Activated CD4-positive, alpha-beta T cell treated with anti-CD3 and anti-CD28 coated beads for 1 hour (primary cell): ENCODE measurements around the gene SYT13.
A peak's percentile ranks its signal among the peaks of the same experiment; 100 is the strongest.

Source experiments
- DNase-seq: peaks from one replicate; pipeline ENCODE4 v3.0.0-alpha.2; 2020

Gene SYT13

DNA sequence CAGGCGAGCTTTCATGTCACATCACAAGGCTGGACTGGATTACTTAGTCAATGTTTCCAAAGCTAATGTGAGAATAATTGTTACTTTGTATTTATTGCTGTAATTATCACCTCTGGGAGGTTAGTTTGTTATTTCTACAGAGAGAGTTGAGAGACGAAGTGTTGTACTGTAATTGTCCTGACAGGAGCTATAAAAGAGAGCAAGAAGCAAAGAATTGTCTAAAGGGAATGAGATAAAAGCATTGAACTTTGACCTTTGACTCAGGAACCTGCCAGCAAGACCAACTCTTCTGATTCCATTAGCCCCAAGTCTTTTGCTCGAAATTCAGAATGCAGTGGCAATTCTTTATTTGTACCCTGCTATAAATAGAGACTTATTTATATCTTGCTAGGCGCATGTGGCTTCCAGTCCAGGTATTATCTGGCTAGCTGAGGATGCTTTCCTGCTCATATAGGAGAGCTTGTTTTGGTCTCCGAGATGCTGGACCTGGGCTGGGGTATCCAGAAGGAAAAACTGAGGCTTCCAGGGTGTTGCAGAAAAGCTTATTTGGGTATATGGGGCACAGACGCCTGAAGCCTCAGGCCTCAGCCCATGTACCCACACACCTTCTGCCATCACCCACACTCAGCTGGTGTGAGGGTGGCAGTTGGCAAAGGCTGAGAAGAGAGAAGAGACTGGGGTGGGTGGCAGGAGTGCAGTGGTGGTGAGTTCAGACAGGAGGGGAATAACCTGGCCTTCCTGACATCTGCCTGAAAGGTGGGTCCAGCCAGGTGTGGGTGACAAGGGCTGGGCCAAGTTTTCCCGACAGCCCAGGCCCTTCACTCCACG, 40.7 kb downstream of the SYT13 start:
- DNase-seq, result no peak

GRCh38 chr11:45243967-45244366, 42.2 kb downstream of the SYT13 start:
- DNase-seq, result no peak

- DNase-seq, result no peak
Observed at GRCh38 chr11:45239733-45240132, 46.4 kb downstream of the SYT13 start.

DNA sequence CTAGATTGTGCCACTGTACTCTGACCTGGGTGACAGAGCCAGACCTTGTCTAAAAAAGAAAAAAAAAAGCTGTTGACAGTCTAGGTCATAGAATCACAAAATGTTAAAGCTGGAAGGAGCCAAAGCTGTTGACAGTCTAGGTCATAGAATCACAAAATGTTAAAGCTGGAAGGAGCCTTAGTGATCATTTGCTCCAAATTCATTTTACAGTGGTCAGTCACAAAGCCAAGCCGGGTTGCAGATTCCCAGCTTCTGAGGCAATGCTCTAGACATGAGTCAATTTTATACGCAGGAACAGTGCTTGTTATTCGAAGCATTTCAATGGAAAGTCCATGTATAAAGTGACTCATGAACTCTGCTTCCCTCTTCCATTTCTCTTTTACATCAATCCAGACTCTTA, 47.4 kb downstream of the SYT13 start:
- DNase-seq, result no peak

- DNase-seq, result no peak
Observed at GRCh38 chr11:45237711-45238315, 48.3 kb downstream of the SYT13 start.

- no peak for DNase-seq
Observed at GRCh38 chr11:45234306-45235006, 51.7 kb downstream of the SYT13 start.

DNA sequence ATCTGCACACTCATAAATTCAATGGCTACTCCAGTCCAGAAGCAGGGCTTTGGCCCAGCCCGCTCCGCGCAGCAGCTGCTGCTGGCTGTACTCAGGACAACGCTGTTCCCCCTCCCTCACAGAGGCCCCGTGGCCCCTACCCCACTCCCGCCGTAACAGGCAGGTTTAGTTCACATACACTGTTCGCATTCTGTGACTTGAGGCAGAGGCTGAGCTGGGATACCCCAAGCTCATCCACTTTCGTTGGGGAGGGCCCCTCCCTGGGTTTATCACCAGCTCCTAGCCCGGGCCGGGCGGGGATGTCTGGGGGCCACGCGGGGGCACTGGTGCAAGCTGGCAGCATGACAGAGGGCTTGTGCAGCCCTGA, 52.4 kb downstream of the SYT13 start:
- no peak for DNase-seq

DNA sequence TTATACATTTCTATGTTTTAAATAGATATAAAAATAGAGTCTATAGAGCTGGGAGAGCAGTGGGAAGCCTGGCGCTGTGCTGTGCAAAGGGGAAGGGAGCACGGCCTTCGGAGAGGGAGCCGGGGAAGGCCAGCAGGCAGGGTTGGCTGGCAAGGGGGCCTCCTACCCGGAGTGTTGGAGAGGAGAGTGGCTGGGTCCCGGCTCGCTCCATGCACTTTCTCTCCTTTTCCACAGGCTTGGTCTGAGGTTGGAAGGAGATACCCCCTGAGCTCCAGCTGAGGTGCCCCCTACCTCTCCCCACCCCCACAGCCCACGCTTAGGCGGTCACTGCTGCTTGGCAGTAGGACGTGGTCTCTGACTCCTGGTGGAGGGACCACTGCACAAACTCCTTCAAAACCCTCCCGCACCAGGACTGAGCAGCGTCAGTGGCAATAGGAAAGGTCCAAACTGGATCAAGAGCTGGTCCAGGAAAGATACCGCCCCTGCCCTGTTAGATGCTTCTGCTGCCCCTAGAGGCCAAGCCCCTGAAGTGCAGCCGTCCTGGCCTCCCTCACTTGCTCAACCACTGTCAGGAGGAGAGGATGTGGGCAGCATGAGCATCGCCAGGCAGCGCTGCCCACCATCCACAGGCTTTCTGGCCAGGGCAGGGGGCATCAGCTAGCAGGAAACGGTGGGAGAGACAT, 52.9 kb downstream of the SYT13 start:
- peak; percentile 24 for DNase-seq

GRCh38 chr11:45232341-45233080, 53.6 kb downstream of the SYT13 start:
- no peak for DNase-seq

DNA sequence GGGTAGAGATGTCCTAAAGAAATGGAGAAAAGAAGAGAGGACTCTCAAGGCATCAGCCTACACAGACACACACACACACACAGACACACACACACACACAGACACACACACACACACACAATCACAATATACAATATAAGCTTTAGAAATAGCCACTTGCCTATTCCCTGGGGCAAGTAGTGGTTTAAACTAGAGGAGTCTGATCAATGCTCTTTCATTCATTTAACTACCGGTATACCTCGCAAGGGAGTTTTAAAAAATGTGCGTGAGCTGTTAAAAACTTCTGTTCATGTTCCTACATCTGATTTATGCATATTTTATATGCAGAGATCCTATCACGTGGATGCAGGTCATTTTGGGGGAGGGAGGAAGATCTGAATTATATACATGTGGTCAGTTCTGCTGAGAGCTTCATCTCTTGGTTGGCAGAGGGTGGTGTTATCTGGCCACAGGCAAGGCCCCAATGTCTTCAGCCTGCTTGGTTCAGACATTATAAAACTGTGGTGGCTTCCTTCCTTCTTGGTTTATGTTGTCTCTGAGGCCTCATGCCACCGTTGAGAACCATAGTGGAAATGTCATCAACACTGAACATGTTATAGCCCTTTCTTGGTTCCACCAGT, 56.6 kb downstream of the SYT13 start:
- no peak for DNase-seq

DNA sequence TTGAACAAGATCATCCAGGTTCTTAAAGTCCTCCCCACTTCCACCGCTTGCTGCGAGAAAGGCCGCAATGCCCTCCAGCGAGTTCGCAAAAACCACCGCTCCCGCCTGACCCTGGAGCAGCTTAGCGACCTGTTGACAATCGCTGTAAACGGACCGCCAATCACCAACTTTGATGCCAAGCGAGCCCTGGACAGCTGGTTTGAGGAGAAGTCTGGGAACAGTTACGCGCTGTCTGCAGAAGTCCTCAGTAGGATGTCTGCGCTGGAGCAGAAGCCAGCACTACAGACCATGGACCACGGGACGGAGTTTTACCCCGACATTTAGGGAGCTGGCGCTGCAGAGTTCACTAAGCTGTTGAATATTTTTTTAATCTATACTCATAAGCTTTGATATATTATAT, 58.3 kb downstream of the SYT13 start:
- no peak for DNase-seq

DNA sequence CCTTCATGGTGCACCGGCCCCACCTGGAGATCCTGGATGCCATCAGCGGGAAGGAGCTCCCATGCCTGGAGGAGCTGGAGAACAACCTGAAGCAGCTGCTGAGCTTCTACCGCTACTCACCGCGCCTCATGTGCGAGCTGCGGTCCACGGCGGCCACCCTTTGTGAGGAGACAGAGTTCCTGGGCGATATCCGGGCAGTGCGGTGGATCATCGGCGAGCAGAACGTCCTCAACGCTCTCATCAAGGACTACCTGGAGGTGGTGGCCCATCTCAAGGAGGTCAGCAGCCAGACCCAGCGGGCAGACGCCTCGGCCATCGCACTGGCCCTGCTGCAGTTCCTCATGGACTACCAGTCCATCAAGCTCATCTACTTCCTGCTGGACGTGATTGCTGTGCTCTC, 59.2 kb downstream of the SYT13 start:
- DNase-seq, result no peak

DNA sequence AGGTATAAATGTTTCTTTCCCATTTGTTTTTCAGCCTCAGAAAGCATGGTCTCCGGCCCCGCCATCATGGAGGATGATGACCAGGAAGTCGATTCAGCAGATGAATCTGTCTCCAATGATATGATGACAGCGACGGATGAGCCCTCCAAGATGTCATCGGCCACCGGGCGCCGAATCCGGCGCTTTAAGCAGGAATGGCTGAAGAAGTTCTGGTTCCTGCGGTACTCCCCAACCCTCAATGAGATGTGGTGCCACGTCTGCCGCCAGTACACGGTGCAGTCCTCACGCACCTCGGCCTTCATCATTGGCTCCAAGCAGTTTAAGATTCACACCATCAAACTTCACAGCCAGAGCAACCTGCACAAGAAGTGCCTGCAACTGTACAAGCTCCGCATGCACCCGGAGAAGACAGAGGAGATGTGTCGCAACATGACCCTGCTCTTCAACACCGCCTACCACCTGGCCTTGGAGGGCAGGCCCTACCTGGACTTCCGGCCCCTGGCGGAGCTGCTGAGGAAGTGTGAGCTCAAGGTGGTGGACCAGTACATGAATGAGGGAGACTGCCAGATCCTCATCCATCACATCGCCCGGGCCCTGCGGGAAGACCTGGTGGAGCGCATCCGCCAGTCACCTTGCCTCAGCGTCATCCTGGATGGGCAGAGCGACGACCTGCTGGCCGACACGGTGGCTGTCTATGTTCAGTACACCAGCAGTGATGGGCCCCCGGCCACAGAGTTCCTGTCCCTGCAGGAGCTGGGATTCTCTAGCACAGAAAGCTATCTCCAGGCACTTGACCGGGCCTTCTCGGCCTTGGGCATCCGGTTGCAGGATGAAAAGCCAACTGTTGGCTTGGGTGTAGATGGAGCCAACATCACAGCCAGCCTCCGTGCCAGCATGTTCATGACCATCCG, 59.9 kb downstream of the SYT13 start:
- no peak for DNase-seq

GRCh38 chr11:45225277-45225676, 60.9 kb downstream of the SYT13 start:
- DNase-seq, result no peak

DNA sequence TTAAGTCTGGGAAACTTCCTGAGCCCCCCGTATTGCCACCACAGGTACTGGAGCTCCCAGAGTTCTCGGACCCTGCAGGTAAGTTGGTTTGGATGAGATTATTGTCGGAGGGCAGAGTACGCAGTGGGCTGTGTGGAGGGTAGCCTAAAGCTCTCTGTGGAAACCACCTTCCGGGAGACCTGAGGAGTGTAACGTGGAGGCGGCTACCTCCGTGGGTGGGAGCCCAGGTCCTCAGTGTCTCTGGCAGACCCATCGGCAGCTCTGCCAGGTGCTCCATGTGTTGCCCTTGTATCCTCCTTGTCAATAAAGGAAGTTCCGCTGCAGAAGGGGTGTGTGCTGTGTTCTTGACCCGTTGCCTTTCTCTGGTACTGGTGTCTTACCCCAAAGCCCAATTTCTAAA, 61.4 kb downstream of the SYT13 start:
- no peak for DNase-seq

GRCh38 chr11:45223496-45223895, 62.6 kb downstream of the SYT13 start:
- DNase-seq, result no peak

DNA sequence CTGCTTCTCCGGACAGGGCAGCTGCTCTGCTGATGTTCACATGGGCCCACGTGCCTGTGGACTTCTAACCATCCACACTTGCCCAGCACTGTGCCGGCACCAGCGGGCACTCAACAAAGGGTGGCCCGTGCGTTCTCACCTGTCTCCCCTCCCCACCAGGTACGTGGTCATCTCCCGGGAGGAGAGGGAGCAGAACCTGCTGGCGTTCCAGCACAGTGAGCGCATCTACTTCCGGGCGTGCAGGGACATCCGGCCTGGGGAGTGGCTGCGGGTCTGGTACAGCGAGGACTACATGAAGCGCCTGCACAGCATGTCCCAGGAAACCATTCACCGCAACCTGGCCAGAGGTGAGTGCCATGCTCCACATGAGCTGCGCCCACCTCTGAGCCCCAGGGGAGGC, 66.7 kb downstream of the SYT13 start:
- no peak for DNase-seq

DNA sequence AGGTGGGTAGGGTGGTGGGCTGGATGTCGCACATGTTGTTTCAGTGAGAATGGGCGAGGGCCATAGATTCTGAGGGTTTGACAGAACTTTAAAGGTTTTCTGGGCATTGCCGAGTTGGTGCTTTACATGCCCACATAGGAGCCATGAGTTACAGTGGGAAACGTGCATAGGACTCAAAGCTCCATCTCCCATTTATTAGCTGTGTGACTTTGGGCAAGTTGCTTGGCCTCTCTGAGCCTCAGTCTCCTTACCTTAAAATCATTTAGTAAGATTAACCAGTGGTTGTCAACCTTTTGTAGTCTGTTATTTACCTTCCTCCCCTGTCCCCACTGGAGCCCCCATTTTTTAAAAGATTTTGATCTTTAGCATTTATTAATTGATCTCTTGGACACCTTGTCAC, 67.4 kb downstream of the SYT13 start:
- DNase-seq, result no peak

DNA sequence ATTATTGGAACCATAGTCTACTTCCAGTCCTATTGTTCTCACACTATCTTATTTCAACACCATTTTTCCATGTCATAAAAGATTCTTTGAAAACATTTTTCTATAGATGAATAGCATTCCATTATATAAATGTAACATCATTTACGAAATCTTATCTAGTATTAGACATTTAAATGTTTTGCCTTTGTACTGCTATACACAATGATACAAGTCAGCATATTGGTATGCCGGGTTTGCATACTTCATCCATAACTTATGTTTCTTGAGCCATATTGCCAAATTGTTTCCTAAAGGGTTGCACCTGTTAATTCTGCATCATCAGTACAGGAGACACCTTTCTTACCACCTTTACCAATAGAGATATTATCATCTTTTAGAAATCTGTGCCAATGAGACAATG, 68.2 kb downstream of the SYT13 start:
- no peak for DNase-seq

- no peak for DNase-seq
Observed at GRCh38 chr11:45216901-45217300, 69.2 kb downstream of the SYT13 start.

GRCh38 chr11:45216031-45216430, 70.1 kb downstream of the SYT13 start:
- DNase-seq, result no peak
